IMR-90 (cell line): ENCODE measurements around the gene ADGRB3. TPM values are rescaled to one million over a fixed set of nuclear protein-coding genes. Genes with fewer than 3 reads are reported as not detected.
A peak's percentile ranks its signal among the peaks of the same experiment; 100 is the strongest.

ENCODE experiments used
- ATAC-seq: fragments of 200-7000 bp; cut with Tn5 transposase; 2 replicates; pipeline ENCODE4 v1.9.1; 2020; ENCODE audit warnings: low read depth, mild to moderate bottlenecking, moderate library complexity
- BruUV-seq: library from RNA; stranded (reverse); fragments of 400-500 nt; replicated peaks from 2 replicates; lab custom pipeline; 2021; lab: Mats Ljungman, UMichigan
- CTCF ChIA-PET: fragments of 300-600 bp; formaldehyde crosslinking; extraction: SDS; loops from one replicate; lab custom pipeline; 2021; ENCODE audit warnings: antibody characterized with exemption; lab: Yijun Ruan, JAX
- POLR2A ChIA-PET: fragments of 300-600 bp; sonication (Branson Sonifier 250); formaldehyde crosslinking; loops from one replicate; lab custom pipeline; 2022; ENCODE audit warnings: antibody characterized with exemption; ENCODE audit not compliant: unreplicated experiment; lab: Charles Lee
- DNase-seq: peaks from one replicate; pipeline ENCODE4 v3.0.0; 2013
- H2AFZ ChIP-seq: replicated peaks from 2 replicates; pipeline ENCODE3; 2013; ENCODE audit warnings: low read length, mild to moderate bottlenecking; ENCODE audit not compliant: poor library complexity
- H2AK5ac ChIP-seq: 2 replicates; pipeline ENCODE4 v1.6.1; 2013; ENCODE audit warnings: low read depth, low read length, inconsistent platforms
- H2AK9ac ChIP-seq: replicated peaks from 2 replicates; pipeline ENCODE3; 2013; ENCODE audit warnings: mild to moderate bottlenecking, low read depth, low read length, moderate library complexity; ENCODE audit not compliant: poor library complexity
- H2BK120ac ChIP-seq: 2 replicates; pipeline ENCODE4 v1.6.1; 2013; ENCODE audit warnings: low read depth, low read length, inconsistent platforms
- H2BK15ac ChIP-seq: 3 replicates; pipeline ENCODE4 v1.6.1; 2013; ENCODE audit warnings: low read depth, low read length, inconsistent platforms
- H2BK20ac ChIP-seq: 2 replicates; pipeline ENCODE4 v1.6.1; 2013; ENCODE audit warnings: low read depth, mild to moderate bottlenecking, inconsistent platforms, low read length, moderate library complexity
- H2BK5ac ChIP-seq: 2 replicates; pipeline ENCODE4 v1.6.1; 2013; ENCODE audit warnings: mild to moderate bottlenecking, low read depth, low read length, inconsistent platforms; ENCODE audit not compliant: poor library complexity, severe bottlenecking
- H3K14ac ChIP-seq: replicated peaks from 2 replicates; pipeline ENCODE4 v1.6.1; 2013; ENCODE audit warnings: low read depth, low read length, inconsistent platforms
- H3K18ac ChIP-seq: 2 replicates; pipeline ENCODE4 v1.6.1; 2013; ENCODE audit warnings: low read depth, low read length, control low read depth
- H3K23ac ChIP-seq: 2 replicates; pipeline ENCODE4 v1.6.1; 2013; ENCODE audit warnings: low read depth, low read length, inconsistent platforms
- H3K27ac ChIP-seq: 2 replicates; pipeline ENCODE4 v1.5.1; 2013; ENCODE audit warnings: mild to moderate bottlenecking, control low read depth, low read length; ENCODE audit not compliant: insufficient read depth
- H3K27me3 ChIP-seq: 2 replicates; pipeline ENCODE4 v1.6.1; 2013; ENCODE audit warnings: low read length; ENCODE audit not compliant: control insufficient read depth, insufficient read depth
- H3K36me3 ChIP-seq: 2 replicates; pipeline ENCODE4 v1.6.1; 2013; ENCODE audit warnings: low read length, mixed read lengths; ENCODE audit not compliant: control insufficient read depth, insufficient read depth
- H3K4ac ChIP-seq: 2 replicates; pipeline ENCODE4 v1.6.1; 2013; ENCODE audit warnings: low read depth, low read length, inconsistent platforms
- H3K4me1 ChIP-seq: 2 replicates; pipeline ENCODE4 v1.6.1; 2013; ENCODE audit warnings: low read length, mixed read lengths; ENCODE audit not compliant: control insufficient read depth, insufficient read depth
- H3K4me2 ChIP-seq: 2 replicates; pipeline ENCODE4 v1.6.1; 2013; ENCODE audit warnings: low read depth, mild to moderate bottlenecking, control low read depth, low read length, moderate library complexity
- H3K4me3 ChIP-seq: 2 replicates; pipeline ENCODE4 v1.5.1; 2013; ENCODE audit warnings: low read depth, mild to moderate bottlenecking, control low read depth, low read length, moderate library complexity; ENCODE audit not compliant: insufficient read depth
- H3K56ac ChIP-seq: 2 replicates; pipeline ENCODE4 v1.6.1; 2013; ENCODE audit warnings: low read length, inconsistent platforms; ENCODE audit not compliant: insufficient read depth; ENCODE audit errors: extremely low read depth
- H3K79me1 ChIP-seq, 2 experiments: 2 replicates each; pipeline ENCODE4 v1.6.1; 2013; ENCODE audit warnings: low read length in 2 of 2, inconsistent platforms in 1 of 2, low read depth in 1 of 2
- H3K9ac ChIP-seq: 2 replicates; pipeline ENCODE4 v1.6.1; 2013; ENCODE audit warnings: low read depth, low read length, control low read depth
- H3K9me1 ChIP-seq: 2 replicates; pipeline ENCODE4 v1.6.1; 2013; ENCODE audit warnings: low read length, inconsistent platforms; ENCODE audit not compliant: insufficient read depth
- H3K9me3 ChIP-seq: 2 replicates; pipeline ENCODE4 v1.6.1; 2013; ENCODE audit warnings: low read length; ENCODE audit not compliant: control insufficient read depth, insufficient read depth
- H4K20me1 ChIP-seq: 2 replicates; pipeline ENCODE4 v1.6.1; 2013; ENCODE audit warnings: low read length, inconsistent platforms; ENCODE audit not compliant: insufficient read depth
- H4K5ac ChIP-seq: 2 replicates; pipeline ENCODE4 v1.6.1; 2013; ENCODE audit warnings: mild to moderate bottlenecking, low read depth, low read length, control low read depth
- H4K8ac ChIP-seq, 2 experiments: 2 replicates each; pipeline ENCODE4 v1.6.1; 2013; ENCODE audit warnings: low read depth in 2 of 2, low read length in 2 of 2, control low read depth in 1 of 2, inconsistent platforms in 1 of 2
- H4K91ac ChIP-seq: 2 replicates; pipeline ENCODE4 v1.6.1; 2013; ENCODE audit warnings: low read depth, low read length, inconsistent platforms; ENCODE audit not compliant: insufficient read depth
- CHD1 ChIP-seq: IDR thresholded peaks from 2 replicates; pipeline ENCODE4 v1.6.1; 2012; ENCODE audit warnings: low read depth, low read length, improper control_type of control experiment
- MAZ ChIP-seq: IDR thresholded peaks from 2 replicates; pipeline ENCODE4 v1.6.1; 2012; ENCODE audit warnings: low read depth, mild to moderate bottlenecking, low read length, improper control_type of control experiment, moderate library complexity, borderline replicate concordance
- POLR2A ChIP-seq: IDR thresholded peaks from 2 replicates; pipeline ENCODE4 v1.6.1; 2012; ENCODE audit warnings: mild to moderate bottlenecking, low read depth, low read length
- WGBS, 2 experiments: methylation state at CpG; one replicate each; pipeline versions ENCODE4 v1.1.5 to v1.1.7; 2013; ENCODE audit warnings: missing lambda C conversion rate in 2 of 2; ENCODE audit not compliant: insufficient read length in 1 of 2; ENCODE audit errors: extremely low coverage in 2 of 2; 5-methylcytosine and 5-hydroxymethylcytosine counted together
- dilution Hi-C: fragments of 300-500 bp; cut with HindIII; formaldehyde crosslinking; loops from one replicate; pipeline ENCODE4 v1.14.3; 2018; ENCODE audit warnings: low sequenced_read_pairs; ENCODE audit not compliant: unreplicated experiment
- in situ Hi-C: fragments of 300-500 bp; cut with MboI; formaldehyde crosslinking; loops from 3 replicates; pipeline ENCODE4 v1.14.3; 2019; ENCODE audit warnings: low sequenced_read_pairs, inconsistent platforms, mixed read lengths
- intact Hi-C: fragments of 100-400 bp; cut with micrococcal nuclease; formaldehyde crosslinking; loops from 2 replicates; pipeline ENCODE4 v1.10.0; 2022
- polyA plus RNA-seq, 3 experiments: library from polyadenylated mRNA; depleted of rRNA; stranded (reverse); fragments of >200 nt; gene quantifications; 2 replicates each; pipeline ENCODE4 v1.2.3, GENCODE V29; 2012; ENCODE audit warnings: low replicate concordance in 1 of 3
- total RNA-seq: library from RNA; depleted of rRNA; stranded (reverse); fragments of >200 nt; gene quantifications from 2 replicates; pipeline ENCODE4 v1.2.3, GENCODE V29; 2012

Gene ADGRB3
- total and polyA plus RNA-seq, 2 of the 4 experiments (the other 2 are of a cell fraction) = not detected

- CTCF ChIA-PET = interaction anchor here (0.6 kb wide), 1 partner anchor 1179 kb away, joined by 4 read pairs; no protein-coding TSS in a partner anchor
- Histone ChIP-seq H4K91ac (no peak overlapping the region), H3K27me3 (peaks cover 5% of the 10 kb centered on the region), H3K23ac (no peak overlapping the region), H3K14ac (no peak overlapping the region), H3K4me2 (peak overlapping the region; percentile 76), H2BK5ac (no peak overlapping the region), H2BK120ac (no peak overlapping the region), H4K8ac (no peak overlapping the region), H2BK20ac (no peak overlapping the region), H4K5ac (no peak overlapping the region), H3K56ac (no peak overlapping the region), H2BK15ac (no peak overlapping the region), H3K4ac (no peak overlapping the region), H3K36me3 (no peaks in the 10 kb centered on the region), H2AFZ (peak overlapping the region; percentile 88), H2AK5ac (no peak overlapping the region), H3K9ac (no peak overlapping the region), H3K4me1 (no peaks in the 10 kb centered on the region), H3K27ac (no peak overlapping the region), H3K9me1 (no peaks in the 10 kb centered on the region), H3K79me1 (no peaks in the 10 kb centered on the region), H2AK9ac (peak overlapping the region; percentile 19), H3K18ac (no peak overlapping the region), H4K20me1 (no peaks in the 10 kb centered on the region), H3K4me3 (peak overlapping the region; percentile 72), H3K9me3 (no peaks in the 10 kb centered on the region)
- WGBS, 2 experiments = 0% methylated on average over 7 of the region's 23 CpGs; no CpG with 5 or more reads in 1 of the 2 experiments
- no TSS peak for BruUV-seq
- DNase-seq (no peak), ATAC-seq (peak; percentile 15; the same call in 1 of the 2 replicates)
- intact Hi-C loops (loop anchor here (5.0 to 10.0 kb wide), 2 partner anchors 817 to 1101 kb away; no protein-coding TSS in a partner anchor), in situ Hi-C loops (loop anchor here (25.0 kb wide), 1 partner anchor 328 kb away; no protein-coding TSS in a partner anchor), dilution Hi-C loops (no loop called here)
- TF ChIP-seq CHD1 (no peak), POLR2A (no peak), MAZ (no peak)
- POLR2A ChIA-PET = no interaction called here
Measured at GRCh38 chr6:68633972-68634725, 933 bp upstream of the ADGRB3 start.
